Panc1 (cell line): ENCODE data around the gene HOXA13. TPM values are rescaled to one million over a fixed set of nuclear protein-coding genes. Genes with fewer than 3 reads are reported as not detected.

Experiments
- ATAC-seq: fragments of 200-7000 bp; cut with Tn5 transposase; 2 replicates; pipeline ENCODE4 v1.9.1; 2020; ENCODE audit warnings: mild to moderate bottlenecking, moderate library complexity
- BruUV-seq: library from RNA; stranded (reverse); fragments of 400-500 nt; replicated peaks from 2 replicates; lab custom pipeline; 2021; lab: Mats Ljungman, UMichigan
- CTCF ChIA-PET: fragments of 300-600 bp; sonication (Branson Sonifier 250); formaldehyde crosslinking; loops from one replicate; lab custom pipeline; 2022; ENCODE audit warnings: antibody characterized with exemption; lab: Charles Lee
- POLR2A ChIA-PET: fragments of 300-600 bp; sonication (Branson Sonifier 250); formaldehyde crosslinking; loops from one replicate; lab custom pipeline; 2022; ENCODE audit warnings: antibody characterized with exemption; lab: Charles Lee
- DNase-seq: peaks from one replicate; pipeline ENCODE4 v3.0.0-alpha.2; 2010; ENCODE audit warnings: low read depth, low spot score
- H3K27ac ChIP-seq: 2 replicates; pipeline ENCODE4 v1.5.1; 2011; ENCODE audit warnings: mild to moderate bottlenecking, low read length, inconsistent platforms
- H3K27me3 ChIP-seq: fragments of 200-500 bp; sonication (Bioruptor generic); 2 replicates; pipeline ENCODE4 v1.6.0; 2014; ENCODE audit warnings: low read length, inconsistent platforms; ENCODE audit not compliant: control insufficient read depth, insufficient read depth
- H3K36me3 ChIP-seq: fragments of 200-500 bp; sonication (Bioruptor generic); 2 replicates; pipeline ENCODE4 v1.5.1; 2014; ENCODE audit warnings: inconsistent platforms, mild to moderate bottlenecking, low read length, moderate library complexity; ENCODE audit not compliant: control insufficient read depth, insufficient read depth
- H3K4me1 ChIP-seq: 2 replicates; pipeline ENCODE4 v1.5.1; 2011; ENCODE audit warnings: inconsistent platforms, mild to moderate bottlenecking, low read length, moderate library complexity; ENCODE audit not compliant: control insufficient read depth, insufficient read depth
- H3K4me3 ChIP-seq, 2 experiments: 2 replicates each; pipeline ENCODE4 v1.5.1; 2011 to 2012; ENCODE audit warnings: low read depth in 2 of 2, low read length in 2 of 2, mild to moderate bottlenecking in 2 of 2, inconsistent platforms in 1 of 2, moderate library complexity in 1 of 2
- H3K9me3 ChIP-seq: fragments of 200-500 bp; sonication (Bioruptor generic); 2 replicates; pipeline ENCODE4 v1.5.1; 2014; ENCODE audit warnings: low read depth, mild to moderate bottlenecking, inconsistent platforms, low read length, moderate library complexity; ENCODE audit not compliant: control insufficient read depth, insufficient read depth
- CTCF ChIP-seq: fragments of 450-650 bp; IDR thresholded peaks from 2 replicates; pipeline ENCODE4 v1.5.1; 2017; ENCODE audit warnings: mild to moderate bottlenecking
- POLR2AphosphoS5 ChIP-seq: IDR thresholded peaks from 2 replicates; pipeline ENCODE4 v1.6.1; 2012; ENCODE audit warnings: mild to moderate bottlenecking, low read depth, low read length, moderate library complexity
- REST ChIP-seq, 2 experiments: IDR thresholded peaks; 2 replicates each; pipeline ENCODE4 v1.6.1; 2011 to 2012; ENCODE audit warnings: low read depth in 2 of 2, control low read depth in 1 of 2, low read length in 1 of 2, mild to moderate bottlenecking in 1 of 2, moderate library complexity in 1 of 2; ENCODE audit not compliant: insufficient read depth in 1 of 2
- SIN3A ChIP-seq: IDR thresholded peaks from 2 replicates; pipeline ENCODE4 v1.6.1; 2012; ENCODE audit warnings: low read depth, mild to moderate bottlenecking, low read length, moderate library complexity, borderline replicate concordance; ENCODE audit not compliant: insufficient read depth
- TCF7L2 ChIP-seq: IDR thresholded peaks from 2 replicates; pipeline ENCODE4 v1.6.1; 2011; ENCODE audit warnings: mild to moderate bottlenecking, low read depth, low read length, inconsistent platforms
- in situ Hi-C: cut with HindIII; loops from 2 replicates; pipeline ENCODE4 v1.10.0; 2016; ENCODE audit warnings: low sequenced_read_pairs, low pct_unique_long_range_greater_than_20kb
- intact Hi-C: fragments of 100-400 bp; cut with micrococcal nuclease; formaldehyde crosslinking; loops from one replicate; pipeline ENCODE4 v1.10.0; 2022; ENCODE audit not compliant: unreplicated experiment
- total RNA-seq: library from RNA; stranded (reverse); gene quantifications from one replicate; pipeline ENCODE4 v1.2.1, GENCODE V29; 2021; ENCODE audit not compliant: unreplicated experiment

HOXA13 gene
- total RNA-seq, 1 experiment from 2014 or later = 1.2 TPM

- BruUV-seq = no TSS peak
- ATAC-seq (no peak), DNase-seq (no peak)
- Histone ChIP-seq H3K4me3 (peak overlapping the region; percentile 71 to 80), H3K36me3 (no peaks in the 10 kb centered on the region; the same call in 1 of the 2 replicates), H3K27me3 (no peaks in the 10 kb centered on the region), H3K27ac (peak overlapping the region; percentile 81), H3K9me3 (no peaks in the 10 kb centered on the region), H3K4me1 (no peaks in the 10 kb centered on the region)
- POLR2A ChIA-PET = interaction anchor here (0.6 kb wide), 1 partner anchor 62 kb away, joined by 4 read pairs; no protein-coding TSS in a partner anchor
- intact Hi-C loops (loop anchor here (2.0 to 5.0 kb wide), 2 partner anchors 478 to 784 kb away; no protein-coding TSS in a partner anchor), in situ Hi-C loops (no loop called here)
- TF ChIP-seq TCF7L2 = no peak
- TF ChIP-seq SIN3A = no peak
- no peak for TF ChIP-seq CTCF
- no peak for TF ChIP-seq POLR2AphosphoS5
- TF ChIP-seq REST (IDR thresholded peaks at IDR 0.05; ENCODE audit: insufficient read depth in 1 of 2, low read depth in 2 of 2, low read length in 1 of 2) = no peak
- CTCF ChIA-PET = interaction anchor here (0.6 to 2.5 kb wide), 12 partner anchors 11 to 1269 kb away, joined by 3 to 24 read pairs (median 4); no protein-coding TSS in a partner anchor
These were observed 38.6 kb downstream of the HOXA13 start for GRCh38 chr7:27161214-27161720.

GRCh38 chr7:27160546-27161213, 39.2 kb downstream of the HOXA13 start:
- Histone ChIP-seq H3K4me3 (peak overlapping the region; percentile 71 to 80), H3K27ac (peak overlapping the region; percentile 81), H3K27me3 (no peaks in the 10 kb centered on the region), H3K36me3 (no peaks in the 10 kb centered on the region; the same call in 1 of the 2 replicates), H3K9me3 (no peaks in the 10 kb centered on the region), H3K4me1 (no peaks in the 10 kb centered on the region)
- no peak for DNase-seq
- in situ Hi-C loops (no loop called here), intact Hi-C loops (loop anchor here (2.0 to 5.0 kb wide), 2 partner anchors 478 to 783 kb away; no protein-coding TSS in a partner anchor)
- CTCF ChIA-PET = interaction anchor here (0.5 to 2.5 kb wide), 12 partner anchors 11 to 1268 kb away, joined by 3 to 24 read pairs (median 5); no protein-coding TSS in a partner anchor
- TF ChIP-seq TCF7L2 (no peak), SIN3A (peak; percentile 45; the same call in 1 of the 2 replicates), CTCF (peak; percentile 100), REST (IDR thresholded peaks at IDR 0.05; ENCODE audit: insufficient read depth in 1 of 2, low read depth in 2 of 2, low read length in 1 of 2) (no peak), POLR2AphosphoS5 (no peak)
- POLR2A ChIA-PET = interaction anchor here (0.6 kb wide), 1 partner anchor 61 kb away, joined by 4 read pairs; no protein-coding TSS in a partner anchor
- no TSS peak for BruUV-seq
- peak; percentile 87 for ATAC-seq
